Nephron (organoid): ENCODE data around the gene SFMBT1.

Source experiments
- H3K27ac Mint-ChIP-seq, 3 experiments: 2 replicates each; pipeline ENCODE4 v1.8.0; 2020; ENCODE audit warnings: mixed read lengths in 3 of 3, mild to moderate bottlenecking in 2 of 3, moderate library complexity in 1 of 3
- H3K27me3 Mint-ChIP-seq: 2 replicates; pipeline ENCODE4 v1.8.0; 2021; ENCODE audit warnings: low read depth, mild to moderate bottlenecking, moderate library complexity, mixed read lengths
- H3K36me3 Mint-ChIP-seq: 2 replicates; pipeline ENCODE4 v1.8.0; 2020; ENCODE audit warnings: low read depth, mixed read lengths
- H3K4me1 Mint-ChIP-seq: 2 replicates; pipeline ENCODE4 v1.8.0; 2020; ENCODE audit warnings: mixed read lengths
- H3K4me3 Mint-ChIP-seq, 3 experiments: 2 replicates each; pipeline ENCODE4 v1.8.0; 2020; ENCODE audit warnings: mild to moderate bottlenecking in 3 of 3, mixed read lengths in 3 of 3, moderate library complexity in 2 of 3
- H3K9me3 Mint-ChIP-seq: 2 replicates; pipeline ENCODE4 v1.8.0; 2020; ENCODE audit warnings: mixed read lengths
- CTCF ChIP-seq, 3 experiments: fragments of 200-600 bp; sonication (generic); IDR thresholded peaks; one replicate each; pipeline ENCODE4 v1.5.0; 2021; ENCODE audit warnings: antibody characterized with exemption in 3 of 3; ENCODE audit not compliant: unreplicated experiment in 3 of 3

The SFMBT1 gene

GRCh38 chr3:53071882-53072431 lies 26.1 kb upstream of the SFMBT1 start:
- H3K36me3 Mint-ChIP-seq = no peaks in the 10 kb centered on the region
- H3K9me3 Mint-ChIP-seq = no peaks in the 10 kb centered on the region
- H3K27ac Mint-ChIP-seq = no peak overlapping the region
- H3K4me3 Mint-ChIP-seq = peak overlapping the region in 1 of 3 experiments; percentile 66
- no peak for TF ChIP-seq CTCF (IDR thresholded peaks at IDR 0.05; ENCODE audit: unreplicated experiment in 3 of 3)
- H3K4me1 Mint-ChIP-seq = peaks cover 7% of the 10 kb centered on the region
- peaks cover 9% of the 10 kb centered on the region for H3K27me3 Mint-ChIP-seq

GRCh38 chr3:53069422-53070068 lies 23.7 kb upstream of the SFMBT1 start:
- no peak overlapping the region for H3K4me3 Mint-ChIP-seq
- H3K36me3 Mint-ChIP-seq = no peaks in the 10 kb centered on the region
- H3K9me3 Mint-ChIP-seq = no peaks in the 10 kb centered on the region
- peaks cover 23% of the 10 kb centered on the region for H3K27me3 Mint-ChIP-seq
- H3K4me1 Mint-ChIP-seq = peaks cover 7% of the 10 kb centered on the region
- no peak overlapping the region for H3K27ac Mint-ChIP-seq
- no peak for TF ChIP-seq CTCF (IDR thresholded peaks at IDR 0.05; ENCODE audit: unreplicated experiment in 3 of 3)

GRCh38 chr3:53068176-53068575 lies 22.3 kb upstream of the SFMBT1 start:
- Mint-ChIP-seq H3K4me1 (peaks cover 7% of the 10 kb centered on the region), H3K36me3 (no peaks in the 10 kb centered on the region), H3K27ac (no peak overlapping the region), H3K9me3 (no peaks in the 10 kb centered on the region), H3K27me3 (peaks cover 32% of the 10 kb centered on the region), H3K4me3 (no peak overlapping the region)
- no peak for TF ChIP-seq CTCF (IDR thresholded peaks at IDR 0.05; ENCODE audit: unreplicated experiment in 3 of 3)

- TF ChIP-seq CTCF (IDR thresholded peaks at IDR 0.05; ENCODE audit: unreplicated experiment in 3 of 3) = no peak
- H3K4me3 Mint-ChIP-seq = no peak overlapping the region
- H3K4me1 Mint-ChIP-seq = peaks cover 3% of the 10 kb centered on the region
- H3K27ac Mint-ChIP-seq = no peak overlapping the region
- peaks cover 35% of the 10 kb centered on the region for H3K27me3 Mint-ChIP-seq
- H3K36me3 Mint-ChIP-seq = no peaks in the 10 kb centered on the region
- H3K9me3 Mint-ChIP-seq = no peaks in the 10 kb centered on the region
Observed at GRCh38 chr3:53067567-53067966, 21.7 kb upstream of the SFMBT1 start.

- Mint-ChIP-seq H3K4me3 (no peak overlapping the region), H3K9me3 (no peaks in the 10 kb centered on the region)
- no peak for TF ChIP-seq CTCF (IDR thresholded peaks at IDR 0.05; ENCODE audit: unreplicated experiment in 3 of 3)
Observed at GRCh38 chr3:53065841-53066480, 20.1 kb upstream of the SFMBT1 start.

More at GRCh38 chr3:53065841-53066480, 20.1 kb upstream of the SFMBT1 start:
- no peaks in the 10 kb centered on the region for H3K36me3 Mint-ChIP-seq
- H3K27ac Mint-ChIP-seq = no peak overlapping the region
- H3K4me1 Mint-ChIP-seq = no peaks in the 10 kb centered on the region
- H3K27me3 Mint-ChIP-seq = peaks cover 41% of the 10 kb centered on the region
